GM12878 (cell line): ENCODE results near the gene AFF1. TPM values are rescaled to one million over a fixed set of nuclear protein-coding genes. Genes with fewer than 3 reads are reported as not detected.

Experiments
- ATAC-seq: fragments of 200-7000 bp; cut with Tn5 transposase; 3 replicates; pipeline ENCODE4 v1.9.1; 2020; ENCODE audit warnings: mild to moderate bottlenecking, moderate library complexity
- BruUV-seq: library from RNA; stranded (reverse); fragments of 400-500 nt; replicated peaks from 2 replicates; lab custom pipeline; 2021; lab: Mats Ljungman, UMichigan
- CTCF ChIA-PET: fragments of 300-600 bp; sonication (Branson Sonifier 250); formaldehyde crosslinking; extraction: SDS; loops from one replicate; lab custom pipeline; 2021; ENCODE audit warnings: inconsistent platforms; lab: Yijun Ruan, JAX
- POLR2A ChIA-PET: fragments of 350-600 bp; formaldehyde crosslinking; extraction: SDS; loops from one replicate; lab custom pipeline; 2021; ENCODE audit warnings: inconsistent platforms; lab: Charles Lee
- RAD21 ChIA-PET: fragments of 300-600 bp; sonication (Branson Sonifier 250); formaldehyde crosslinking; loops from one replicate; lab custom pipeline; 2023; ENCODE audit warnings: antibody characterized with exemption; ENCODE audit not compliant: unreplicated experiment; lab: Charles Lee
- SMC1A ChIA-PET: fragments of 300-600 bp; sonication (Branson Sonifier 250); formaldehyde crosslinking; loops from one replicate; lab custom pipeline; 2023; ENCODE audit not compliant: unreplicated experiment, uncharacterized antibody; lab: Charles Lee
- DNase-seq: peaks from one replicate; pipeline ENCODE4 v3.0.0-alpha.2; 2011; ENCODE audit warnings: low read depth, low spot score
- FAIRE-seq: peaks from 3 replicates; lab custom pipeline; 2011; peaks lifted over from hg19 to GRCh38; lab: Jason Lieb, UNC
- H2AFZ ChIP-seq: 2 replicates; pipeline ENCODE4 v1.6.0; 2011; ENCODE audit warnings: low read depth, low read length, control low read depth; ENCODE audit not compliant: control insufficient read depth
- H3K27ac ChIP-seq: 2 replicates; pipeline ENCODE4 v1.5.1; 2011; ENCODE audit warnings: control low read depth; ENCODE audit not compliant: control insufficient read depth, insufficient read depth
- H3K27me3 ChIP-seq, 2 experiments: replicated peaks in 1 of 2; 2 replicates each; pipeline versions ENCODE4 v1.6.0 to v1.6.1; 2011; ENCODE audit warnings: low read length in 1 of 2; ENCODE audit not compliant: control insufficient read depth in 2 of 2, insufficient read depth in 2 of 2
- H3K36me3 ChIP-seq, 2 experiments: 2 replicates each; pipeline ENCODE4 v1.5.1; 2011; ENCODE audit warnings: low read length in 1 of 2; ENCODE audit not compliant: control insufficient read depth in 2 of 2, insufficient read depth in 2 of 2
- H3K4me1 ChIP-seq: 2 replicates; pipeline ENCODE4 v1.6.1; 2011; ENCODE audit warnings: mild to moderate bottlenecking, low read length, moderate library complexity, mixed read lengths; ENCODE audit not compliant: control insufficient read depth, insufficient read depth
- H3K4me2 ChIP-seq: 2 replicates; pipeline ENCODE4 v1.6.0; 2011; ENCODE audit warnings: control low read depth; ENCODE audit not compliant: control insufficient read depth, insufficient read depth
- H3K4me3 ChIP-seq: fragments of 200-600 bp; sonication (generic); 2 replicates; pipeline ENCODE4 v1.5.1; 2016
- H3K79me2 ChIP-seq: 2 replicates; pipeline ENCODE4 v1.6.0; 2011; ENCODE audit warnings: low read length; ENCODE audit not compliant: control insufficient read depth, insufficient read depth
- H3K9ac ChIP-seq: 2 replicates; pipeline ENCODE4 v1.8.0; 2011; ENCODE audit warnings: low read length, control low read depth, mixed read lengths; ENCODE audit not compliant: control insufficient read depth, insufficient read depth
- H3K9me3 ChIP-seq: replicated peaks from 3 replicates; pipeline ENCODE4 v1.5.1; 2011; ENCODE audit warnings: mild to moderate bottlenecking, low read length; ENCODE audit not compliant: control insufficient read depth, insufficient read depth
- H4K20me1 ChIP-seq: 2 replicates; pipeline ENCODE4 v1.6.0; 2011; ENCODE audit not compliant: control insufficient read depth, insufficient read depth
- CBX5 ChIP-seq: sonication (generic); IDR thresholded peaks from 2 replicates; pipeline ENCODE4 v1.6.1; 2016; ENCODE audit warnings: low read depth, moderate library complexity, mild to moderate bottlenecking, inconsistent platforms
- CREB1 ChIP-seq: IDR thresholded peaks from 2 replicates; pipeline ENCODE4 v1.6.1; 2012; ENCODE audit warnings: low read depth, mild to moderate bottlenecking, inconsistent platforms
- EGR1 ChIP-seq, 2 experiments: IDR thresholded peaks; 1 replicate in 1 of 2; 2 replicates in 1 of 2; pipeline ENCODE4 v1.6.1; 2011 to 2012; ENCODE audit warnings: low read depth in 2 of 2, low read length in 2 of 2, borderline replicate concordance in 1 of 2, mild to moderate bottlenecking in 1 of 2, moderate library complexity in 1 of 2
- EP300 ChIP-seq, 2 experiments: fragments of 150-350 bp in 1 of 2; IDR thresholded peaks; 2 replicates each; pipeline ENCODE4 v1.6.1; 2011 to 2012; ENCODE audit warnings: low read depth in 2 of 2, low read length in 2 of 2, borderline replicate concordance in 1 of 2, improper control_type of control experiment in 1 of 2, inconsistent platforms in 1 of 2; ENCODE audit not compliant: control insufficient read depth in 1 of 2
- HDAC2 ChIP-seq: fragments of 200-600 bp; sonication (generic); IDR thresholded peaks from 2 replicates; pipeline ENCODE4 v1.6.1; 2017
- IKZF2 ChIP-seq, 2 experiments: fragments of 450-650 bp; IDR thresholded peaks; 2 replicates each; pipeline ENCODE4 v1.6.1; 2017; ENCODE audit warnings: mild to moderate bottlenecking in 2 of 2, moderate library complexity in 2 of 2
- NFXL1 ChIP-seq: fragments of 450-650 bp; IDR thresholded peaks from 2 replicates; pipeline ENCODE4 v1.6.1; 2017; ENCODE audit warnings: antibody characterized with exemption, mild to moderate bottlenecking, borderline replicate concordance
- NFYB ChIP-seq: IDR thresholded peaks from 2 replicates; pipeline ENCODE4 v1.6.1; 2011; ENCODE audit warnings: low read depth, mild to moderate bottlenecking, low read length, improper control_type of control experiment, moderate library complexity; ENCODE audit not compliant: insufficient read depth
- RBBP5 ChIP-seq: fragments of 200-600 bp; sonication (generic); conservative IDR thresholded peaks from 2 replicates; pipeline ENCODE4 v1.6.1; 2016
- YBX1 ChIP-seq: fragments of 450-650 bp; IDR thresholded peaks from 2 replicates; pipeline ENCODE4 v1.6.1; 2016; ENCODE audit warnings: antibody characterized with exemption
- ZBED1 ChIP-seq: IDR thresholded peaks from 2 replicates; pipeline ENCODE4 v1.6.1; 2016; ENCODE audit warnings: borderline replicate concordance
- WGBS: methylation state at CpG from one replicate; pipeline ENCODE4 v1.1.6; 2016; ENCODE audit warnings: low lambda C conversion rate; ENCODE audit not compliant: insufficient replicate concordance, insufficient coverage; ENCODE audit errors: missing lambda C conversion rate; 5-methylcytosine and 5-hydroxymethylcytosine counted together
- in situ Hi-C: fragments of 300-500 bp; cut with MboI; formaldehyde crosslinking; loops from 9 replicates; pipeline ENCODE4 v1.14.3; 2018; ENCODE audit warnings: mixed read lengths
- intact Hi-C: fragments of 100-400 bp; cut with micrococcal nuclease; formaldehyde crosslinking; loops from one replicate; pipeline ENCODE4 v1.14.2; 2022; ENCODE audit not compliant: unreplicated experiment
- polyA plus RNA-seq, 11 experiments: library from polyadenylated mRNA; depleted of rRNA in 4 of 11; unstranded in 6 of 11; stranded (reverse) in 5 of 11; fragments of >200 nt; fragmentation: Nextera tagmentation in 4 of 11; fragmentation: Illumina TruSeq in 1 of 11; extraction: Ambion mirVana in 4 of 11; extraction: Trizol in 1 of 11; gene quantifications; 1 replicate in 1 of 11; 2 replicates in 10 of 11; pipeline versions ENCODE4 v1.2.1 to v1.2.3, GENCODE V29; 2011 to 2016; ENCODE audit warnings: inconsistent platforms in 2 of 11, missing spikeins in 2 of 11, low read depth in 1 of 11
- total RNA-seq, 4 experiments: library from RNA; depleted of rRNA in 3 of 4; stranded (reverse); fragments of >200 nt in 3 of 4; fragmentation: Illumina TruSeq in 1 of 4; extraction: Trizol in 1 of 4; gene quantifications; 2 replicates each; pipeline versions ENCODE4 v1.2.1 to v1.2.3, GENCODE V29; 2013 to 2021
- TF ChIP-seq, protein P1 (sequence below): IDR thresholded peaks from 2 replicates; pipeline ENCODE4 v1.6.1; 2011; ENCODE audit warnings: borderline replicate concordance, low read depth, mild to moderate bottlenecking, moderate library complexity, mixed read lengths, low read length; ENCODE audit not compliant: insufficient read depth; ENCODE audit errors: extremely low read length
- TF ChIP-seq, protein P2 (sequence below): IDR thresholded peaks from 2 replicates; pipeline ENCODE4 v1.6.1; 2012; ENCODE audit warnings: low read depth, low read length, improper control_type of control experiment
- TF ChIP-seq, protein P3 (sequence below): fragments of 450-650 bp; IDR thresholded peaks from 2 replicates; pipeline ENCODE4 v1.6.1; 2018; ENCODE audit warnings: mild to moderate bottlenecking, low read depth, moderate library complexity; ENCODE audit not compliant: partially characterized antibody

The AFF1 gene
- total and polyA plus RNA-seq, 10 of the 15 experiments (the other 5 are each of a cell fraction or from before 2014, with no cell fraction given), result 3.5 to 56.1 (median 21.5) TPM

DNA sequence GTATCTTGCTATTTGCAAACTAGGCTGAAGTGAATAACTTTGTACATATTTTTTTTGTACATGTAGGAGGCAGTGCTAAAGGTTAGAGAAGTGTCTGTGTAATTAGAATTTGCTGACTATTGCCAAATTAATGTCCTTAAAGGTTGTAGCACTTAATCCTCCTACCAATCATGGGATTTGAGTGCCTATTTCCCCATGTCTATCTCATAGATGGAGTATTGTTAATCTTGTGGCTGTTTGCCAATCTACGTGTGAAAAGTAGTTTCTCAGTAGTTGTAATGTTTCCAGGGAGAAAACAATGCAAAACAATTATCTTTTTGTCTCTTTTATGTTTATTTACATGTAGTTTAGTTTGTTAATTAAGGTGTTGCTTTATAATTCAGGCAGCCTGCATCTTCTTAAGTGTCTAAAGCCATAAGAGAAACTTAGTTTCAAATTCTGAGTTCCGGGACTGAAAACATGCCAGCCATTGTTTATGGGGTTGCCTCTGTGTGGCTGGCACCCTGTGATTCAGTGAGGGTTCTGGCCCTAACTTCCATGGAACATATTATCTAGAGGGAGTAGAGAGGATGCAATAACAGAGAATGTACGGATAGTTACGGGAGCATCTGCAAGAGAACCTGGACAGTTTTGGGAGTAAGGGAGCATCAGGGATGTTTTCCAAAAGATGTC, 143.2 kb downstream of the AFF1 start (continued):
- TF ChIP-seq, protein P1, sequence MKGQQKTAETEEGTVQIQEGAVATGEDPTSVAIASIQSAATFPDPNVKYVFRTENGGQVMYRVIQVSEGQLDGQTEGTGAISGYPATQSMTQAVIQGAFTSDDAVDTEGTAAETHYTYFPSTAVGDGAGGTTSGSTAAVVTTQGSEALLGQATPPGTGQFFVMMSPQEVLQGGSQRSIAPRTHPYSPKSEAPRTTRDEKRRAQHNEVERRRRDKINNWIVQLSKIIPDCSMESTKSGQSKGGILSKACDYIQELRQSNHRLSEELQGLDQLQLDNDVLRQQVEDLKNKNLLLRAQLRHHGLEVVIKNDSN, result no peak
- TF ChIP-seq HDAC2, result no peak

DNA sequence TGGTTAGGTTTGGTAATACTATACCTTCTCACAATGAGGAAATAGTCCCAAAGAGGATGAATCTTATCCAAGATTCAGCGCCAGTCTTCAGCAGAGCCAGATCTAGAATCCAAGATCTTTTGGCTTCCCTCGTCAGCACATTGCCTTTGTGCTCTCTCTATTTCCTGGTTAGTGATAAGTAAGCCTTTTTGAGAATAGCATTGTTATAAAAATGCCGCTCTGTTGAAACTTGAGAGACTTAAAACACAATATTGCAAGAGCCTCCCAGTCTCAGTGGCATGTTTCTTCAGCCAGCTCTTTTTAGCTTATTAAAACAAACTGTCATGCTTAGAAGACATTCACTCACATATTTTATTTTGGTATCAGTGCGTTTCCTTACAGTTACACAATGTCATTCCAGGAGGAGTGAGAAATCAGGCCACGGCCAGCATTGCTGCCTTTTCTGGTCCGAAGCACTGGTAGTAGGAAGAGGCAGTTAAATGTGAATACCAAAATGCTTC, 144.2 kb downstream of the AFF1 start:
- Histone ChIP-seq H3K9ac (no peak overlapping the region), H2AFZ (no peak overlapping the region), H4K20me1 (no peaks in the 10 kb centered on the region; the same call in 1 of the 2 replicates), H3K36me3 (peaks cover 0 to 7% of the 10 kb centered on the region in 2 experiments; a peak in 1 of 4 replicates), H3K4me2 (no peak overlapping the region), H3K27ac (no peak overlapping the region), H3K9me3 (peaks cover 2% of the 10 kb centered on the region; the same call in 2 of the 3 replicates), H3K79me2 (peaks cover 87% of the 10 kb centered on the region), H3K4me1 (peaks cover 9% of the 10 kb centered on the region; the same call in 1 of the 2 replicates), H3K4me3 (no peak overlapping the region), H3K27me3 (no peaks in the 10 kb centered on the region)
- ChIA-PET RAD21 (interaction anchor here (1.2 to 2.1 kb wide), 3 partner anchors 14 to 157 kb away, joined by 4 to 7 read pairs (median 6); no protein-coding TSS in a partner anchor), POLR2A (interaction anchor here (1.0 to 1.5 kb wide), 2 partner anchors 12 to 140 kb away, joined by 3 to 6 read pairs; no protein-coding TSS in a partner anchor), SMC1A (interaction anchor here (0.9 to 2.5 kb wide), 7 partner anchors 11 to 156 kb away, joined by 3 to 12 read pairs (median 5); no protein-coding TSS in a partner anchor), CTCF (interaction anchor here (1.1 to 3.6 kb wide), 6 partner anchors 12 to 159 kb away, joined by 3 to 33 read pairs (median 4); no protein-coding TSS in a partner anchor)
- no TSS peak for BruUV-seq
- intact Hi-C loops, result no loop called here
- in situ Hi-C loops, result no loop called here
- no peak for ATAC-seq
- DNase-seq, result no peak
- 97% methylated on average over 6 of the region's 6 CpGs for WGBS
- no peak for FAIRE-seq
- no peak for TF ChIP-seq YBX1
- no peak for TF ChIP-seq EP300 (IDR thresholded peaks at IDR 0.05; ENCODE audit: borderline replicate concordance in 1 of 2, control insufficient read depth in 1 of 2, low read depth in 2 of 2, low read length in 2 of 2)
- TF ChIP-seq CBX5, result no peak
- TF ChIP-seq RBBP5, result no peak
- TF ChIP-seq IKZF2 (IDR thresholded peaks at IDR 0.05), result no peak
- TF ChIP-seq NFYB, result no peak
- TF ChIP-seq, protein P2, sequence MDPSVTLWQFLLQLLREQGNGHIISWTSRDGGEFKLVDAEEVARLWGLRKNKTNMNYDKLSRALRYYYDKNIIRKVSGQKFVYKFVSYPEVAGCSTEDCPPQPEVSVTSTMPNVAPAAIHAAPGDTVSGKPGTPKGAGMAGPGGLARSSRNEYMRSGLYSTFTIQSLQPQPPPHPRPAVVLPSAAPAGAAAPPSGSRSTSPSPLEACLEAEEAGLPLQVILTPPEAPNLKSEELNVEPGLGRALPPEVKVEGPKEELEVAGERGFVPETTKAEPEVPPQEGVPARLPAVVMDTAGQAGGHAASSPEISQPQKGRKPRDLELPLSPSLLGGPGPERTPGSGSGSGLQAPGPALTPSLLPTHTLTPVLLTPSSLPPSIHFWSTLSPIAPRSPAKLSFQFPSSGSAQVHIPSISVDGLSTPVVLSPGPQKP, result no peak
- TF ChIP-seq NFXL1, result no peak
- TF ChIP-seq CREB1, result no peak
- no peak for TF ChIP-seq EGR1 (IDR thresholded peaks at IDR 0.05; ENCODE audit: borderline replicate concordance in 1 of 2, low read depth in 2 of 2, low read length in 2 of 2)
- TF ChIP-seq, protein P3, sequence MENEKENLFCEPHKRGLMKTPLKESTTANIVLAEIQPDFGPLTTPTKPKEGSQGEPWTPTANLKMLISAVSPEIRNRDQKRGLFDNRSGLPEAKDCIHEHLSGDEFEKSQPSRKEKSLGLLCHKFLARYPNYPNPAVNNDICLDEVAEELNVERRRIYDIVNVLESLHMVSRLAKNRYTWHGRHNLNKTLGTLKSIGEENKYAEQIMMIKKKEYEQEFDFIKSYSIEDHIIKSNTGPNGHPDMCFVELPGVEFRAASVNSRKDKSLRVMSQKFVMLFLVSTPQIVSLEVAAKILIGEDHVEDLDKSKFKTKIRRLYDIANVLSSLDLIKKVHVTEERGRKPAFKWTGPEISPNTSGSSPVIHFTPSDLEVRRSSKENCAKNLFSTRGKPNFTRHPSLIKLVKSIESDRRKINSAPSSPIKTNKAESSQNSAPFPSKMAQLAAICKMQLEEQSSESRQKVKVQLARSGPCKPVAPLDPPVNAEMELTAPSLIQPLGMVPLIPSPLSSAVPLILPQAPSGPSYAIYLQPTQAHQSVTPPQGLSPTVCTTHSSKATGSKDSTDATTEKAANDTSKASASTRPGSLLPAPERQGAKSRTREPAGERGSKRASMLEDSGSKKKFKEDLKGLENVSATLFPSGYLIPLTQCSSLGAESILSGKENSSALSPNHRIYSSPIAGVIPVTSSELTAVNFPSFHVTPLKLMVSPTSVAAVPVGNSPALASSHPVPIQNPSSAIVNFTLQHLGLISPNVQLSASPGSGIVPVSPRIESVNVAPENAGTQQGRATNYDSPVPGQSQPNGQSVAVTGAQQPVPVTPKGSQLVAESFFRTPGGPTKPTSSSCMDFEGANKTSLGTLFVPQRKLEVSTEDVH, result no peak
- TF ChIP-seq ZBED1, result no peak
